Endodermal cell (in vitro differentiated cells): ENCODE measurements around the gene CCM2. TPM values are rescaled to one million over a fixed set of nuclear protein-coding genes. Genes with fewer than 3 reads are reported as not detected.

ENCODE experiments used
- DNase-seq: peaks from one replicate; pipeline ENCODE4 v3.0.0-alpha.2; 2017
- H3K27ac ChIP-seq: 2 replicates; pipeline ENCODE4 v1.5.1; 2013; ENCODE audit warnings: mild to moderate bottlenecking, low read depth, low read length, moderate library complexity
- H3K27me3 ChIP-seq: 2 replicates; pipeline ENCODE4 v1.6.1; 2013; ENCODE audit warnings: mild to moderate bottlenecking, low read length, moderate library complexity; ENCODE audit not compliant: insufficient read depth, control insufficient read depth, poor library complexity, severe bottlenecking
- H3K36me3 ChIP-seq: 2 replicates; pipeline ENCODE4 v1.7.0; 2013; ENCODE audit warnings: mild to moderate bottlenecking, low read length, moderate library complexity; ENCODE audit not compliant: control insufficient read depth, insufficient read depth
- H3K4me1 ChIP-seq: one replicate; pipeline ENCODE4 v1.7.0; 2013; ENCODE audit warnings: low read length; ENCODE audit not compliant: control insufficient read depth, insufficient read depth
- H3K4me3 ChIP-seq: 2 replicates; pipeline ENCODE4 v1.5.1; 2013; ENCODE audit warnings: mild to moderate bottlenecking, low read length, moderate library complexity
- H3K9ac ChIP-seq: 2 replicates; pipeline ENCODE4 v1.6.1; 2013; ENCODE audit warnings: mild to moderate bottlenecking, low read length, moderate library complexity; ENCODE audit not compliant: poor library complexity, severe bottlenecking; ENCODE audit errors: extremely low read depth
- H3K9me3 ChIP-seq: 2 replicates; pipeline ENCODE4 v1.6.1; 2013; ENCODE audit warnings: mild to moderate bottlenecking, low read length, moderate library complexity; ENCODE audit not compliant: control insufficient read depth
- H3K27ac Mint-ChIP-seq: 2 replicates; pipeline ENCODE4 v1.8.0; 2020; ENCODE audit warnings: mixed read lengths
- H3K27me3 Mint-ChIP-seq: 2 replicates; pipeline ENCODE4 v1.8.0; 2021; ENCODE audit warnings: mild to moderate bottlenecking, mixed read lengths; ENCODE audit not compliant: insufficient read depth
- H3K36me3 Mint-ChIP-seq: 2 replicates; pipeline ENCODE4 v1.8.0; 2020; ENCODE audit warnings: low read depth, mixed read lengths
- H3K4me1 Mint-ChIP-seq: 2 replicates; pipeline ENCODE4 v1.8.0; 2020; ENCODE audit warnings: mixed read lengths
- H3K4me3 Mint-ChIP-seq: 2 replicates; pipeline ENCODE4 v1.8.0; 2020; ENCODE audit warnings: mild to moderate bottlenecking, moderate library complexity, mixed read lengths
- H3K9me3 Mint-ChIP-seq: 2 replicates; pipeline ENCODE4 v1.8.0; 2020; ENCODE audit warnings: mild to moderate bottlenecking, mixed read lengths
- WGBS, 2 experiments: methylation state at CpG; one replicate each; pipeline versions ENCODE4 v1.1.5 to v1.1.7; 2013; ENCODE audit warnings: missing lambda C conversion rate in 2 of 2, mixed read lengths in 1 of 2; ENCODE audit not compliant: insufficient coverage in 1 of 2, insufficient read length in 1 of 2; 5-methylcytosine and 5-hydroxymethylcytosine counted together
- total RNA-seq, 2 donors: library from RNA; stranded (reverse); fragmentation: NEBNext Ultra II Directional in 1 of 2; extraction: Animal tissue kit (Norgen Biotek cat#: 25700) in 1 of 2; gene quantifications; 2 replicates in 1 of 2; 3 replicates in 1 of 2; pipeline ENCODE4 v1.2.1, GENCODE V29; 2021
- TF ChIP-seq, protein P1 (sequence below): fragments of 200-600 bp; sonication (generic); conservative IDR thresholded peaks from 2 replicates; pipeline ENCODE4 v1.5.0; 2021; ENCODE audit warnings: antibody characterized with exemption, mild to moderate bottlenecking

Gene CCM2
- total RNA-seq, 2 donors from 2014 or later = 37.4 to 38.1 TPM

DNA sequence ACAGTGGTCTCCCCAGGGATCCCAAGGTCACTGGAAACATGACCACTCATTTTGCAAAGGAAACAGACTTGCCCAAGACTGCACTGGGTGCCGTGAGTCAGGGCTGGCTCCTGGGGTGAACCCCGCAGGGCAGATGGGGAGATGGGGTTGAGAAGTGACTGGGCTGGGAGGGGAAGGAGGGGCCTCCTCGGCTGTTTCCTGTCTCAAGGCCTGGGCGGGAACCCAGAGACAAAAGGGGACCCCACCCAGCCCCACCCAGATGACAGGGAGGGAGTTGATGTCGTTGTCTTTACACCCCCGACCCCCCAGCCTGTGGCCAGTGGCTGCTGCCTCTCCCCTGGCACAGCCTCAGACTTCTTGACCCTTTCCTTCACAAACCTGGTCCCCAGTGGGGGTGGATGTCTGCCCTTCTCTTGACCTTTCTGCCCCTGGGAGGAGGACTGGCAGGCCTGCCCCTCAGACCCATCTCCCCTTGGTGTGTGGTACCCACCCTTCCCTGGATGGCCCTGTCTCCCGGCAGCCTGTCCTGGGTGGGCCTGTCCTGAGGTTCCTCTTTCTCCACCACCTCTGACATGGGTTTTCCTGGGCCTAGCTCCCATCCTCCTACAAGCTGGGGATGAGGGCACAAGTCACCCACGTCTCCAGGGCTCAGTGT is 22.6 kb upstream of the CCM2 start:
- no peaks in the 10 kb centered on the region for H3K27me3 ChIP-seq
- no peak overlapping the region for H3K27ac ChIP-seq
- DNase-seq = no peak
- Mint-ChIP-seq H3K9me3 (no peaks in the 10 kb centered on the region), H3K27ac (no peak overlapping the region), H3K4me3 (no peak overlapping the region), H3K27me3 (no peaks in the 10 kb centered on the region), H3K4me1 (no peaks in the 10 kb centered on the region), H3K36me3 (peaks cover 7% of the 10 kb centered on the region)
- TF ChIP-seq, protein P1, sequence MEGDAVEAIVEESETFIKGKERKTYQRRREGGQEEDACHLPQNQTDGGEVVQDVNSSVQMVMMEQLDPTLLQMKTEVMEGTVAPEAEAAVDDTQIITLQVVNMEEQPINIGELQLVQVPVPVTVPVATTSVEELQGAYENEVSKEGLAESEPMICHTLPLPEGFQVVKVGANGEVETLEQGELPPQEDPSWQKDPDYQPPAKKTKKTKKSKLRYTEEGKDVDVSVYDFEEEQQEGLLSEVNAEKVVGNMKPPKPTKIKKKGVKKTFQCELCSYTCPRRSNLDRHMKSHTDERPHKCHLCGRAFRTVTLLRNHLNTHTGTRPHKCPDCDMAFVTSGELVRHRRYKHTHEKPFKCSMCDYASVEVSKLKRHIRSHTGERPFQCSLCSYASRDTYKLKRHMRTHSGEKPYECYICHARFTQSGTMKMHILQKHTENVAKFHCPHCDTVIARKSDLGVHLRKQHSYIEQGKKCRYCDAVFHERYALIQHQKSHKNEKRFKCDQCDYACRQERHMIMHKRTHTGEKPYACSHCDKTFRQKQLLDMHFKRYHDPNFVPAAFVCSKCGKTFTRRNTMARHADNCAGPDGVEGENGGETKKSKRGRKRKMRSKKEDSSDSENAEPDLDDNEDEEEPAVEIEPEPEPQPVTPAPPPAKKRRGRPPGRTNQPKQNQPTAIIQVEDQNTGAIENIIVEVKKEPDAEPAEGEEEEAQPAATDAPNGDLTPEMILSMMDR = no peak
- peaks cover 9% of the 10 kb centered on the region for H3K36me3 ChIP-seq
- H3K9ac ChIP-seq = no peak overlapping the region
- 83 to 85% methylated on average over 1 to 8 of the region's 8 CpGs for WGBS, 2 experiments
- no peaks in the 10 kb centered on the region for H3K4me1 ChIP-seq
- H3K9me3 ChIP-seq = no peaks in the 10 kb centered on the region
- H3K4me3 ChIP-seq = no peak overlapping the region

DNA sequence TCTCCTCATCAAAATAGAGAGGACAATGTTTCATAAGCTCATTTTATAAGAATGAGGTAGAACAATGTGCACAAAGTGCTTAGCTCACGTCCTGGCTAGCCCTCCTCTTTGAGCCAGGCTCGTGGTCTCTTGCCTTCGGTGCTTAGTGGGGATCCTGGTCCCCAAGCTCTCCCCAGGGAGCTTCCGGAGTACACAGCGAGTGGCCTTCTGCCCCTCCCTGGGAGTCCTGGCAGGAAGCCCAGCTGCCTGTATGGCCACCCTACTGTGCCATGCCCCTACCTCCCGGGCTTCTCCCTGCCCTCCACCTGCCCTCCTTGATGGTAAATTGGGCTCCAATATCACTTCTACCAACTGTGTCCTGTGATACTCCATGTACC is 22.1 kb upstream of the CCM2 start:
- H3K27me3 Mint-ChIP-seq = no peaks in the 10 kb centered on the region
- no peak overlapping the region for H3K27ac Mint-ChIP-seq

DNA sequence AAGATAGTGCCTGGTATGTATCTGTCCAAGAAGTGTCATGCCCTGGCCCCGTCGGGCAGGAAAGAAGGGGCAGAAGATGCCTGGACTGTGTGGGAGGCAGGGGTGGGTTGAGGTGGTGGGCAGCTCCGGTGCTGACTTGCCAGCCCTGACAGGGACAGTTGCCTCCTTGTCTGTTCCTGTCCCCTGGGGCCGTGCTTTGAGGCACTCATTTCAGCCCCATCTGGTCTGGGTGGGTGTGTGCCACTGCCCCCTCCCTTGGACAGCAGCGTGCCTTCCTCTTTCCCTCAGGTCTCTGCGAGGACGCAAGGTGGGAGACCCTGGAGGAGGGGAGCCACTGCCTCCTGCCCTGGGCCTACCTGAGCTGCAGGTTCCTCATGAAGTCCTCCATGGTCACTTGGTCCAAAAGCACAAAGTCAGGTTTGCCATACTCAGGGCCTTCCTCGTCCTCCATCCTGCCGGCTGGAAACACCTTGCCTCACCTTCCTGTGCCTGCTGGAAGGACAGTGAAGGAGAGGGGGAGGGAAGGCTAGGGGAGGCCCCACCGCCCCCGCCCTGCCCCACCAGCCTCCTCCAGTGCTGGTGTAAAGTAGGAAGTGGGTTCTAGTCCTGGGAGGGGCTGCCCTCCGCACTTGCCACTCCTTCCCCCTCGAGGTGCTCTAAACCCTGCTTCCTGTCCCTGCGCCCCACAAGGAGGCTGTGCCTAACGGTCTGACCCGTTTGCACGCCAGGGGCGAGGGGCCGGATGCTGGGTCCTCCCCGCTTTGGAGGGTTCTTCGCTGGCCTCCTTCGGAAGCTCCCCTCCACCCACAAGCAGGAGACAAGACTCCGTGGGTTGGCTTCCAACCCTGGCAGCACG is 21.3 kb upstream of the CCM2 start, which contains the start of gene MYO1G:
Gene MYO1G (minus strand): TSS at position 505 of the 856 bp plus-strand sequence. CDS start 54 bp downstream, at position 451.
- H3K4me3 Mint-ChIP-seq = no peak within 1 kb of the TSS
- no peak within 1 kb of the TSS for H3K4me3 ChIP-seq
- no peak within 1 kb of the TSS for H3K9ac ChIP-seq
- peaks cover 20% of the 10 kb centered on the region for H3K36me3 Mint-ChIP-seq
- no peaks in the 10 kb centered on the region for H3K27me3 Mint-ChIP-seq
- H3K9me3 Mint-ChIP-seq = no peaks in the 10 kb centered on the region
- no peak within 1 kb of the TSS for H3K27ac Mint-ChIP-seq
- peaks cover 22% of the 10 kb centered on the region for H3K36me3 ChIP-seq
- H3K9me3 ChIP-seq = no peaks in the 10 kb centered on the region
- TF ChIP-seq, protein P1 = no peak
- H3K27ac ChIP-seq = no peak within 1 kb of the TSS
- no peaks in the 10 kb centered on the region for H3K4me1 Mint-ChIP-seq
- H3K27me3 ChIP-seq = no peaks in the 10 kb centered on the region
- WGBS, 2 experiments = 92 to 98% methylated on average over 11 to 24 of the region's 24 CpGs
- DNase-seq = peak; percentile 46
- no peaks in the 10 kb centered on the region for H3K4me1 ChIP-seq

More for the DNA sequence above, 22.1 kb upstream of the CCM2 start:
- Histone ChIP-seq H3K4me1 (no peaks in the 10 kb centered on the region), H3K9me3 (no peaks in the 10 kb centered on the region), H3K27ac (no peak overlapping the region), H3K27me3 (no peaks in the 10 kb centered on the region), H3K36me3 (peaks cover 14% of the 10 kb centered on the region), H3K9ac (no peak overlapping the region), H3K4me3 (no peak overlapping the region)
- Mint-ChIP-seq H3K4me1 (no peaks in the 10 kb centered on the region), H3K9me3 (no peaks in the 10 kb centered on the region), H3K36me3 (peaks cover 12% of the 10 kb centered on the region), H3K4me3 (no peak overlapping the region)
- WGBS, 2 experiments = 91 to 93% methylated on average over 3 to 6 of the region's 6 CpGs
- no peak for DNase-seq
- TF ChIP-seq, protein P1 = no peak
